GM12865 (cell line): ENCODE results near the gene INTS11.
A peak's percentile ranks its signal among the peaks of the same experiment; 100 is the strongest.

Experiments used
- DNase-seq: peaks from one replicate; pipeline ENCODE4 v3.0.0; 2010; ENCODE audit warnings: low read depth
- H3K4me3 ChIP-seq: 2 replicates; pipeline ENCODE4 v1.5.1; 2011; ENCODE audit warnings: mild to moderate bottlenecking, low read depth, low read length, control low read depth
- CTCF ChIP-seq: IDR thresholded peaks from 2 replicates; pipeline ENCODE4 v1.5.1; 2011; ENCODE audit warnings: low read length, control low read depth, low read depth, inconsistent platforms; ENCODE audit not compliant: insufficient read depth; ENCODE audit errors: missing control alignments

The INTS11 gene

DNA sequence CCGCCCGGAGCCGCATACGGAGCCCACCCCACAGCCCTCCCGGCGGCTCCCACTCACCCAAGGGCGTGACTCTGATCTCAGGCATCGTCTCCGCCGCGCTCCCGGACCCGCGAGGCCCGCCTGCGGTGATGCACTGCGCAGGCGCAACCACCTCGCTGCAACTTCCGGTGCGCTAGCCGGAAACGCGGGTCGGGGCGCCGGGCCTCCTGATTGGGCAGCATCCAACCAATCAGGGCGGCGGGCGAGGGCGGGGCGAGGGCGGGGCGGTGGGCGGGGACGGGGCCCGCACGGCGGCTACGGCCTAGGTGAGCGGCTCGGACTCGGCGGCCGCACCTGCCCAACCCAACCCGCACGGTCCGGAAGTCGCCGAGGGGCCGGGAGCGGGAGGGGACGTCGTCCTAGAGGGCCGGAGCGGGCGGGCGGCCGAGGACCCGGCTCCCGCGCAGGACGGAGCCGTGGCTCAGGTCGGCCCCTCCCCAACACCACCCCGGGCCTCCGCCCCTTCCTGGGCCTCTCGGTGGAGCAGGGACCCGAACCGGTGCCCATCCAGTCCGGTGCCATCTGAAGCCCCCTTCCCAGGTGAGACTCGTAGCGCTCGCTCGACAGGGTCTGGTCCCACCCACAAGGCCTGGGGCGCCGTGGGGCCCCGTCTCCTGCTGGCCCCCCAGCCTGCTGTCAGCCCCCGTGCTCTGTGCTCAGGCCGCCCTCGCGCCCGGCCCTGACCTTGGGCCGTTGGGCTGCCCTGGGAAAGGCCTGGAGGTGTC, at the start of gene INTS11, which contains the start of gene CPTP:
Gene INTS11, minus strand, starts transcription at position 137 of the 764 bp plus-strand sequence. Its CDS starts 52 bp downstream, at position 85.
Gene CPTP, plus strand, starts transcription at position 279 of the 764 bp plus-strand sequence. CDS start 2,109 bp downstream, outside the sequence.
- peak; percentile 96 for DNase-seq
- TF ChIP-seq CTCF: no peak

DNA sequence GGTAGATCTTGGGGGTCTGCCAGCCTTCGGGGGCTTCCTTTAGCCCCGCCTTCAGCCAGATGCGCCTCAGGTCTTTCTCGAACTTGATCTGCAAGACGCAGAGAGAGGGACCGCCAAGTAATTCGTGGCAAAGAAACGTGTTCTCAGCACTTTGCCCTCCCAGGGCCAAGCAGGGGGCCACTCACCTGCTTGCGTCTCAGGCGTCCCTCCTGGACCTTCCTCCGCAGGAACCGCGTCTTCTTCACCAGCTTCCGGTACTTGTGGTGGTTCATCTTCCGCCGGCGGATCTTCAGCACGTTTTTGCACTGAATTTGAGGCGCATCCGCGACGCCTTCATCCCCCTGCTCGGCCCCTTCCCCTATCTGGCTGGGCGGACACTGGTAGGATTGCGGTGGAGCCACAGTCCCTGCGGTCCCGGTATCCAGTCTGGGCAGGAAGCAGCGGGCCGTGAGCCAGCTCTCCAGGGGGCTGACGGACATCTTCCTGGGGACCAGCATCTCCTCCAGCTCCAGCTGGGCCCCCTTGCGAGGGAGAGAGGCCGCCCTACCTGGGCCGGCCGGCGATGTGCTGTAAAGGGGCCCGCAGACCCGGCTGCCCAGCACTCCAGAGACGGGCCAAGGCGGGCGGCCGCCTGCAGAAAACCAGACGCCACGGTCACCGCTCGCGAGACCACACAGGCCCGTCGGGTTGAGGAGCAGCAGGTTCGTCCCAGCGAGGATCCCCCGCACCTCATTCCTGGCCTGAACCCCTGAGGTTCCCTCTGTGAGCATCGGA, 49.5 kb upstream of the INTS11 start:
- no peak for DNase-seq
- no peak for TF ChIP-seq CTCF

More for the DNA sequence above, at the start of gene INTS11, which contains the start of gene CPTP:
- peak within 1 kb of the TSS; percentile 92 for H3K4me3 ChIP-seq

GRCh38 chr1:1373051-1373814, 48.8 kb upstream of the INTS11 start:
- DNase-seq: no peak
- TF ChIP-seq CTCF: no peak
- H3K4me3 ChIP-seq: peak overlapping the region; percentile 76; the same call in 1 of the 2 replicates

More for the DNA sequence above, 49.5 kb upstream of the INTS11 start:
- H3K4me3 ChIP-seq: peak overlapping the region; percentile 76

- DNase-seq: peak; percentile 80
- no peak overlapping the region for H3K4me3 ChIP-seq
- peak; percentile 97 for TF ChIP-seq CTCF
Measured at GRCh38 chr1:1371746-1372711, 47.6 kb upstream of the INTS11 start.

GRCh38 chr1:1371364-1371745, 46.9 kb upstream of the INTS11 start:
- no peak for TF ChIP-seq CTCF
- H3K4me3 ChIP-seq: no peak overlapping the region
- DNase-seq: no peak
